Measurements from ENCODE around the gene CRYBG1. TPM values are rescaled to one million over a fixed set of nuclear protein-coding genes. Genes with fewer than 3 reads are reported as not detected.

Gene CRYBG1
- total RNA-seq, 1 experiment from 2014 or later, result 5.7 TPM

DNA sequence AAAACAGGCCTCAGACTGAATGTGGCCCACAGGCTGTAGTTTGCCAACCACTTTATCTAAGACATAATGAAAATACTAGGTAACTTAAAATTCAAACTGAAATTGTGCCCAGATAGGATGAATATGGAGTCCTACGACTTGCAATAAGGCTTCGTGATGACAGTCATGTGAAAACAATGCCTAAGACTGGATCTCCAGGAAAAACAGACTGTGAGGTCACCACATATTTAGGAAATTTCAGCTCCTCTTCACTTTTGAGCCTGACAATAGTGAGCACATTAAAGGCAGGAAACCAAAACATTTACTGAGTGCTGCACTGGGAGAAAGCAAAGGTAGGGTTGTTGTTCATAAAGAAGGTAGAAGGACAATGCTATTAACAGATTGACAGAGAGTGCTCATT is 218.8 kb downstream of the CRYBG1 start:
- Mint-ChIP-seq H3K27ac (no peak overlapping the region), H3K4me3 (no peak overlapping the region), H3K36me3 (ENCODE audit: insufficient read depth in 1 of 3, low read depth in 3 of 3) (peaks cover 3 to 39% (median 17%) of the 10 kb centered on the region in 3 experiments; a peak in 6 of 7 replicates), H3K4me1 (peaks cover 0 to 5% of the 10 kb centered on the region in 2 experiments; a peak in 1 of 4 replicates), H3K9me3 (no peaks in the 10 kb centered on the region), H3K27me3 (ENCODE audit: low read depth) (no peaks in the 10 kb centered on the region)
- H3T11ph ChIP-seq (ENCODE audit: low read length), result no peak overlapping the region
- H2BK15ac ChIP-seq (ENCODE audit: low read depth, low read length), result no peak overlapping the region
- no peak overlapping the region for H4K8ac ChIP-seq (replicated peaks; ENCODE audit: insufficient read length, low read depth, low read length)
- no peak overlapping the region for H2BK20ac ChIP-seq (ENCODE audit: low read depth, low read length, poor library complexity, severe bottlenecking)
- H3K9ac ChIP-seq (ENCODE audit: extremely low read depth, insufficient read length, low read length), result no peak overlapping the region
- no peaks in the 10 kb centered on the region for H3K79me1 ChIP-seq (ENCODE audit: insufficient read depth, low read depth, low read length, poor library complexity, severe bottlenecking)
- no peak overlapping the region for H2BK12ac ChIP-seq (ENCODE audit: insufficient read length, low read depth, low read length)
- no peak overlapping the region for H4K5ac ChIP-seq (ENCODE audit: insufficient read length, low read depth, low read length)
- no peak for TF ChIP-seq CTCF (conservative IDR thresholded peaks at IDR 0.05)
- H3K4me2 ChIP-seq (ENCODE audit: insufficient read depth, insufficient read length, low read length), result no peak overlapping the region
- H2BK5ac ChIP-seq (ENCODE audit: insufficient read length, low read length), result no peak overlapping the region
- no peak overlapping the region for H2AK5ac ChIP-seq (ENCODE audit: insufficient read length, low read length)
- H3K27me3 ChIP-seq (ENCODE audit: insufficient read depth, low read length), result no peaks in the 10 kb centered on the region
- no peak overlapping the region for H4K91ac ChIP-seq (ENCODE audit: insufficient read length, low read depth, low read length)
- no peaks in the 10 kb centered on the region for H4K20me1 ChIP-seq (ENCODE audit: control insufficient read depth, insufficient read depth, insufficient read length)
- no peak overlapping the region for H3K27ac ChIP-seq (ENCODE audit: insufficient read length, low read depth, low read length)
- H3K4ac ChIP-seq (ENCODE audit: low read depth, low read length), result no peak overlapping the region
- no peaks in the 10 kb centered on the region for H3K4me1 ChIP-seq (ENCODE audit: insufficient read depth, low read length)
- WGBS (ENCODE audit: extremely low coverage, insufficient read length, low lambda C conversion rate), result no CpG with 5 or more reads among the region's 2 CpGs
- H3K9me3 ChIP-seq (ENCODE audit: control insufficient read depth, low read depth, low read length), result no peaks in the 10 kb centered on the region
- H2BK120ac ChIP-seq (ENCODE audit: low read depth, low read length, poor library complexity, severe bottlenecking), result no peak overlapping the region
- no peak overlapping the region for H3K56ac ChIP-seq (ENCODE audit: insufficient read length, low read depth, low read length)
- no peak overlapping the region for H2AFZ ChIP-seq (ENCODE audit: low read length)
- H3K18ac ChIP-seq (ENCODE audit: insufficient read length, low read depth, low read length), result no peak overlapping the region
- H3K79me2 ChIP-seq (ENCODE audit: insufficient read depth, low read length), result no peaks in the 10 kb centered on the region
- no peaks in the 10 kb centered on the region for H3K23me2 ChIP-seq (ENCODE audit: insufficient read length, low read depth, low read length, poor library complexity, severe bottlenecking)
- no peak for DNase-seq
- H3K14ac ChIP-seq (ENCODE audit: insufficient read depth, low read length), result no peak overlapping the region
- H3K23ac ChIP-seq (ENCODE audit: insufficient read length, low read depth, low read length), result no peak overlapping the region
